K562 (cell line): Measurements from ENCODE around the gene CTBP2. TPM values are rescaled to one million over a fixed set of nuclear protein-coding genes. Genes with fewer than 3 reads are reported as not detected.

Experiments
- ATAC-seq: fragments of 200-7000 bp; cut with Tn5 transposase; 3 replicates; pipeline ENCODE4 v1.9.1; 2020; ENCODE audit warnings: moderate library complexity
- BruUV-seq: library from RNA; stranded (reverse); fragments of 400-500 nt; replicated peaks from 2 replicates; lab custom pipeline; 2021; lab: Mats Ljungman, UMichigan
- CTCF ChIA-PET: fragments of 300-600 bp; formaldehyde crosslinking; extraction: SDS; loops from one replicate; lab custom pipeline; 2021; ENCODE audit warnings: low intra/inter-chr PET ratio; lab: Yijun Ruan, JAX
- POLR2A ChIA-PET: fragments of 300-600, 350-650 bp; sonication (Branson Sonifier 250); formaldehyde crosslinking; extraction: SDS; loops from one replicate; lab custom pipeline; 2021; ENCODE audit warnings: antibody characterized with exemption, inconsistent platforms; lab: Yijun Ruan, JAX
- DNase-seq, 4 experiments: peaks; one replicate each; pipeline versions ENCODE4 v3.0.0 to v3.0.0-alpha.2; 2011 to 2018; ENCODE audit warnings: low spot score in 3 of 4, mixed read lengths in 3 of 4; ENCODE audit errors: extremely low read depth in 1 of 4
- FAIRE-seq: peaks from 2 replicates; lab custom pipeline; 2011; peaks lifted over from hg19 to GRCh38; lab: Jason Lieb, UNC
- H2AFZ ChIP-seq: 2 replicates; pipeline ENCODE4 v1.6.0; 2011; ENCODE audit warnings: low read depth, low read length, control low read depth, inconsistent platforms
- H3K27ac ChIP-seq: fragments of 200-600 bp; 3 replicates; pipeline ENCODE4 v1.8.0; 2011; ENCODE audit warnings: low read depth, mild to moderate bottlenecking, control low read depth, inconsistent platforms, low read length, moderate library complexity, mixed read lengths; ENCODE audit errors: extremely low read depth
- H3K27me3 ChIP-seq, 2 experiments: fragments of 300-600 bp in 1 of 2; 2 replicates in 1 of 2; 3 replicates in 1 of 2; pipeline versions ENCODE4 v1.6.0 to v1.8.0; 2011; ENCODE audit warnings: inconsistent platforms in 2 of 2, low read length in 2 of 2, mild to moderate bottlenecking in 1 of 2, mixed read lengths in 1 of 2, moderate library complexity in 1 of 2; ENCODE audit not compliant: control insufficient read depth in 2 of 2, insufficient read depth in 2 of 2
- H3K36me3 ChIP-seq: fragments of 300-600 bp; 3 replicates; pipeline ENCODE4 v1.8.0; 2011; ENCODE audit warnings: mild to moderate bottlenecking, low read length, inconsistent platforms; ENCODE audit not compliant: control insufficient read depth, insufficient read depth
- H3K4me1 ChIP-seq, 2 experiments: fragments of 200-600 bp in 1 of 2; replicated peaks in 1 of 2; 2 replicates in 1 of 2; 3 replicates in 1 of 2; pipeline versions ENCODE4 v1.5.1 to v1.8.0; 2011; ENCODE audit warnings: inconsistent platforms in 2 of 2, low read length in 2 of 2, mild to moderate bottlenecking in 1 of 2, mixed read lengths in 1 of 2, moderate library complexity in 1 of 2; ENCODE audit not compliant: control insufficient read depth in 2 of 2, insufficient read depth in 2 of 2
- H3K4me2 ChIP-seq: 2 replicates; pipeline ENCODE4 v1.6.1; 2011; ENCODE audit warnings: low read length, control low read depth, inconsistent platforms, mixed read lengths; ENCODE audit not compliant: insufficient read depth
- H3K4me3 ChIP-seq: fragments of 200-600 bp; sonication (generic), shearing (Covaris generic); 2 replicates; pipeline ENCODE4 v1.5.1; 2016; ENCODE audit warnings: control low read depth, inconsistent platforms
- H3K79me2 ChIP-seq: fragments of 200-600 bp; 3 replicates; pipeline ENCODE4 v1.8.0; 2011; ENCODE audit warnings: low read length, inconsistent platforms; ENCODE audit not compliant: control insufficient read depth, insufficient read depth
- H3K9ac ChIP-seq, 2 experiments: 2 replicates each; pipeline versions ENCODE4 v1.6.0 to v1.6.1; 2011; ENCODE audit warnings: low read depth in 2 of 2, low read length in 2 of 2, control low read depth in 1 of 2, inconsistent platforms in 1 of 2, mild to moderate bottlenecking in 1 of 2, mixed read lengths in 1 of 2; ENCODE audit not compliant: insufficient read depth in 1 of 2
- H3K9me1 ChIP-seq: one replicate; pipeline ENCODE4 v1.6.0; 2011; ENCODE audit warnings: inconsistent platforms, mild to moderate bottlenecking, low read length, moderate library complexity; ENCODE audit not compliant: control insufficient read depth, insufficient read depth
- H3K9me3 ChIP-seq: replicated peaks from 2 replicates; pipeline ENCODE4 v1.5.1; 2011; ENCODE audit warnings: low read depth, low read length, inconsistent platforms; ENCODE audit not compliant: control insufficient read depth, insufficient read depth
- H4K20me1 ChIP-seq: replicated peaks from 2 replicates; pipeline ENCODE4 v1.6.1; 2011; ENCODE audit warnings: low read length, inconsistent platforms, mixed read lengths; ENCODE audit not compliant: control insufficient read depth, insufficient read depth
- BRF1 ChIP-seq: IDR thresholded peaks from 3 replicates; pipeline ENCODE4 v1.6.1; 2011; ENCODE audit warnings: borderline replicate concordance, mild to moderate bottlenecking; ENCODE audit not compliant: insufficient read length; ENCODE audit errors: extremely low read depth
- HMG20A ChIP-seq: fragments of 450-650 bp; formaldehyde crosslinking; conservative IDR thresholded peaks from 2 replicates; pipeline ENCODE4 v1.4.0; 2020; ENCODE audit warnings: mild to moderate bottlenecking, mixed read lengths
- HNRNPK ChIP-seq: fragments of 200-400 bp; formaldehyde crosslinking; IDR thresholded peaks from one replicate; pipeline ENCODE4 v1.6.1; 2018; ENCODE audit warnings: mild to moderate bottlenecking, low read depth, low read length; ENCODE audit not compliant: poor library complexity, severe bottlenecking
- HNRNPUL1 ChIP-seq: fragments of 200-400 bp; formaldehyde crosslinking; IDR thresholded peaks from 2 replicates; pipeline ENCODE4 v1.6.1; 2017; ENCODE audit warnings: low read length
- NELFE ChIP-seq: IDR thresholded peaks from 2 replicates; pipeline ENCODE4 v1.6.1; 2011; ENCODE audit warnings: mild to moderate bottlenecking; ENCODE audit not compliant: insufficient read depth, insufficient read length
- PCBP2 ChIP-seq: fragments of 200-400 bp; formaldehyde crosslinking; IDR thresholded peaks from 2 replicates; pipeline ENCODE4 v1.6.1; 2018; ENCODE audit warnings: low read length, low read depth, mild to moderate bottlenecking, moderate library complexity; ENCODE audit not compliant: poor library complexity, severe bottlenecking
- PTBP1 ChIP-seq: fragments of 200-400 bp; formaldehyde crosslinking; IDR thresholded peaks from 2 replicates; pipeline ENCODE4 v1.6.1; 2017; ENCODE audit warnings: low read depth, low read length
- SIX5 ChIP-seq, 2 experiments: IDR thresholded peaks; 2 replicates each; pipeline ENCODE4 v1.6.1; 2011; ENCODE audit warnings: low read length in 2 of 2, borderline replicate concordance in 1 of 2, low read depth in 1 of 2, mild to moderate bottlenecking in 1 of 2, moderate library complexity in 1 of 2; ENCODE audit not compliant: insufficient read depth in 1 of 2
- ZC3H11A ChIP-seq: IDR thresholded peaks from 2 replicates; pipeline ENCODE4 v1.6.1; 2012; ENCODE audit warnings: low read depth, low read length, improper control_type of control experiment
- ZNF224 ChIP-seq: sonication (generic); formaldehyde crosslinking; IDR thresholded peaks from 2 replicates; pipeline ENCODE4 v1.8.0; 2022; ENCODE audit warnings: mild to moderate bottlenecking, missing genetic modification reagents
- ZSCAN32 ChIP-seq: fragments of 450-650 bp; formaldehyde crosslinking; IDR thresholded peaks from 2 replicates; pipeline ENCODE4 v1.4.0; 2020; ENCODE audit warnings: mild to moderate bottlenecking, moderate library complexity
- WGBS: fragments of 100-300 bp; shearing (Covaris generic); methylation state at CpG from one replicate; pipeline ENCODE4 v1.1.6; 2016; ENCODE audit warnings: low coverage, mixed read lengths; ENCODE audit not compliant: insufficient coverage; ENCODE audit errors: missing lambda C conversion rate; 5-methylcytosine and 5-hydroxymethylcytosine counted together
- in situ Hi-C: fragments of 300-500 bp; cut with MboI; formaldehyde crosslinking; loops from 4 replicates; pipeline ENCODE4 v1.15.0; 2018; ENCODE audit warnings: inconsistent platforms, mixed read lengths
- intact Hi-C: fragments of 100-400 bp; cut with micrococcal nuclease; formaldehyde crosslinking; loops from 2 replicates; pipeline ENCODE4 v1.14.2; 2022
- polyA plus RNA-seq, 8 experiments: library from polyadenylated mRNA; depleted of rRNA in 4 of 8; stranded (reverse) in 5 of 8; unstranded in 3 of 8; fragments of >200 nt; fragmentation: Nextera tagmentation in 2 of 8; fragmentation: Illumina TruSeq in 1 of 8; extraction: Ambion mirVana in 2 of 8; extraction: Trizol in 1 of 8; gene quantifications; 2 replicates each; pipeline versions ENCODE4 v1.2.1 to v1.2.3, GENCODE V29; 2011 to 2014; ENCODE audit warnings: inconsistent platforms in 1 of 8, missing spikeins in 1 of 8
- total RNA-seq, 7 experiments: library from RNA; depleted of rRNA in 6 of 7; stranded (reverse); fragments of >200 nt in 6 of 7; fragmentation: Illumina TruSeq in 2 of 7; extraction: Trizol in 2 of 7; gene quantifications; 2 replicates each; pipeline versions ENCODE4 v1.2.1 to v1.2.3, GENCODE V29; 2011 to 2021; ENCODE audit warnings: low replicate concordance in 1 of 7
- TF ChIP-seq, protein P1 (sequence below), 2 experiments: fragments of 450-650 bp; IDR thresholded peaks; 2 replicates each; pipeline ENCODE4 v1.6.1; 2016; ENCODE audit warnings: mild to moderate bottlenecking in 2 of 2, borderline replicate concordance in 1 of 2, low read depth in 1 of 2, moderate library complexity in 1 of 2

The CTBP2 gene
- total and polyA plus RNA-seq, 9 of the 15 experiments (the other 6 are each of a cell fraction or from before 2014, with no cell fraction given): 1.3 to 8.8 (median 5.1) TPM

DNA sequence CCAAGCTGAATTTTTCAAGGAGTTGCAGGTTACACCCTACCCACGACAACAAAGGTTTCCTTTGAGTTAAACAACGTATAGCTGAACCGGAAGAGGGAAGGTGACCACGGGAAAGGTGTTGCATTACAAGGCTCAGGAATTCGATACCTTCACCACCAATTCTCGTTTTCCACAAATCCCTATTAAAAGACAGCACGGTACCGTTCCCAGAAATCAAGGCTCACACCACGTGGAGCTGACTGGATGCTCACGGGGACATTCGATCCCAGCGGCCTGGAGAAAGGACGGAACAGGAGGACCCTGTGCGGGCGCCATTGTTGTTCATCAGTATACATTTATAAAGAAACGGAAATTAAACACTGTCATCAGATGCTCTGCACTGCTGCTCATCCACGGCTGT, 56.4 kb downstream of the CTBP2 start:
- ATAC-seq: no peak
- Histone ChIP-seq H3K9me1 (peaks cover 3% of the 10 kb centered on the region), H3K36me3 (peaks cover 41% of the 10 kb centered on the region; the same call in 2 of the 3 replicates), H3K4me1 (no peaks in the 10 kb centered on the region), H3K4me3 (no peak overlapping the region), H3K27me3 (no peaks in the 10 kb centered on the region), H2AFZ (no peak overlapping the region), H3K4me2 (no peak overlapping the region), H3K27ac (no peak overlapping the region), H3K79me2 (peaks cover 86% of the 10 kb centered on the region), H4K20me1 (peaks cover 29% of the 10 kb centered on the region; the same call in 1 of the 2 replicates), H3K9ac (no peak overlapping the region), H3K9me3 (no peaks in the 10 kb centered on the region)
- no peak for FAIRE-seq
- POLR2A ChIA-PET: interaction anchor here (0.6 kb wide), 1 partner anchor 1708 kb away, joined by 4 read pairs; no protein-coding TSS in a partner anchor
- BruUV-seq: no TSS peak
- TF ChIP-seq HNRNPK (no peak), SIX5 (IDR thresholded peaks at IDR 0.05; ENCODE audit: borderline replicate concordance in 1 of 2, insufficient read depth in 1 of 2, low read depth in 1 of 2, low read length in 2 of 2) (no peak), HMG20A (CRISPR knock-in tag) (no peak), ZNF224 (CRISPR knock-in tag) (no peak), ZC3H11A (no peak), ZSCAN32 (CRISPR knock-in tag) (no peak), BRF1 (no peak), HNRNPUL1 (no peak), PTBP1 (no peak), PCBP2 (no peak), NELFE (no peak)
- TF ChIP-seq, protein P1, sequence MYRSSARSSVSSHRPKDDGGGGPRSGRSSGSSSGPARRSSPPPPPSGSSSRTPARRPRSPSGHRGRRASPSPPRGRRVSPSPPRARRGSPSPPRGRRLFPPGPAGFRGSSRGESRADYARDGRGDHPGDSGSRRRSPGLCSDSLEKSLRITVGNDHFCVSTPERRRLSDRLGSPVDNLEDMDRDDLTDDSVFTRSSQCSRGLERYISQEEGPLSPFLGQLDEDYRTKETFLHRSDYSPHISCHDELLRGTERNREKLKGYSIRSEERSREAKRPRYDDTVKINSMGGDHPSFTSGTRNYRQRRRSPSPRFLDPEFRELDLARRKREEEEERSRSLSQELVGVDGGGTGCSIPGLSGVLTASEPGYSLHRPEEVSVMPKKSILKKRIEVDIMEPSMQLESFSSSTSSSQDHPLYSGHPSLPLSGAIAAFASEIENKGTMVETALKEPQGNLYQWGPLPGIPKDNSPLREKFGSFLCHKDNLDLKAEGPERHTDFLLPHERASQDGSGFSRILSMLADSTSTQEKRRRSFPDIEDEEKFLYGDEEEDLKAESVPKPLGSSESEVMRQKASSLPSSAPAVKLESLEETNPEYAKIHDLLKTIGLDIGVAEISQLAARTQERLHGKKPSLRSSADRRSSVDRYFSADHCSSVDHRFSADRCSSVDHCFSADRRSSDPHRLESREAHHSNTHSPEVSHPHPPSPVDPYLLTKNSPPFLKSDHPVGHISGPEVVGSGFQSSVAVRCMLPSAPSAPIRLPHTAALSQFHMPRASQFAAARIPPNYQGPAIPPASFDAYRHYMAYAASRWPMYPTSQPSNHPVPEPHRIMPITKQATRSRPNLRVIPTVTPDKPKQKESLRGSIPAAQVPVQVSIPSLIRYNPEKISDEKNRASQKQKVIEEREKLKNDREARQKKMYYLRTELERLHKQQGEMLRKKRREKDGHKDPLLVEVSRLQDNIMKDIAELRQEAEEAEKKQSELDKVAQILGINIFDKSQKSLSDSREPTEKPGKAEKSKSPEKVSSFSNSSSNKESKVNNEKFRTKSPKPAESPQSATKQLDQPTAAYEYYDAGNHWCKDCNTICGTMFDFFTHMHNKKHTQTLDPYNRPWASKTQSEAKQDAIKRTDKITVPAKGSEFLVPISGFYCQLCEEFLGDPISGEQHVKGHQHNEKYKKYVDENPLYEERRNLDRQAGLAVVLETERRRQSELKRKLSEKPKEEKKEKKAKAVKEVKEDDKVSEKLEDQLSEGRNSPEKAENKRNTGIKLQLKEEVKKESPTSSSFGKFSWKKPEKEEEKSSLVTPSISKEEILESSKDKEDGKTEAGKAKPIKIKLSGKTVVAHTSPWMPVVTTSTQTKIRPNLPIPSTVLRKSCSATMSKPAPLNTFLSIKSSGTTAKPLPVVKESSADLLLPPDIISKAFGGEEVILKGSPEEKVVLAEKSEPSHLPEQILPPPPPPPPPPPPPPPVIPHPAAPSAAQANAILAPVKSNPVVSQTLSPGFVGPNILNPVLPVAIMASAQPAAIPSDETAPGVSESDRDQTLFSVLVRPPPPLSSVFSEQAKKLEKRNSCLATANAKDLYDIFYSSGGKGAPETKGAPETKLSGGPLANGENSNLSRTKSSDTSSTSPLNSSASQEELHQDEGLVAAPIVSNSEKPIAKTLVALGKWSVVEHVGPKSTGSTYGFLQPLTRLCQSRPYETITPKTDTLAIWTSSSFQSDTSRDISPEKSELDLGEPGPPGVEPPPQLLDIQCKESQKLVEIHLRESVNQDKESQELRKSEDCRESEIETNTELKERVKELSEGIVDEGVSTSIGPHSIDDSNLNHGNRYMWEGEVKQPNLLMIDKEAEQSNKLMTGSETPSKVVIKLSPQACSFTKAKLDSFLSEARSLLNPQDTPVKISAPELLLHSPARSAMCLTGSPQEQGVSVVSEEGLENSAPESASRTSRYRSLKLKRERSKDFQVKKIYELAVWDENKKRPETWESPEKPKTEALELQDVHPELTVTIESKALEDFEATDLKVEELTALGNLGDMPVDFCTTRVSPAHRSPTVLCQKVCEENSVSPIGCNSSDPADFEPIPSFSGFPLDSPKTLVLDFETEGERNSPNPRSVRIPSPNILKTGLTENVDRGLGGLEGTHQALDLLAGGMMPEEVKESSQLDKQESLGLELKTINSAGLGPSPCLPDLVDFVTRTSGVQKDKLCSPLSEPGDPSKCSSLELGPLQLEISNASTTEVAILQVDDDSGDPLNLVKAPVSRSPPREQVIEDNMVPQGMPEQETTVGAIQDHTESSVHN (IDR thresholded peaks at IDR 0.05; ENCODE audit: borderline replicate concordance in 1 of 2, low read depth in 1 of 2): no peak
- no peak for DNase-seq
- intact Hi-C loops (no loop called here), in situ Hi-C loops (no loop called here)
- 82% methylated on average over 5 of the region's 17 CpGs for WGBS
- CTCF ChIA-PET: no interaction called here
